ENCODE results near the gene POGLUT3.

Gene POGLUT3, protein sequence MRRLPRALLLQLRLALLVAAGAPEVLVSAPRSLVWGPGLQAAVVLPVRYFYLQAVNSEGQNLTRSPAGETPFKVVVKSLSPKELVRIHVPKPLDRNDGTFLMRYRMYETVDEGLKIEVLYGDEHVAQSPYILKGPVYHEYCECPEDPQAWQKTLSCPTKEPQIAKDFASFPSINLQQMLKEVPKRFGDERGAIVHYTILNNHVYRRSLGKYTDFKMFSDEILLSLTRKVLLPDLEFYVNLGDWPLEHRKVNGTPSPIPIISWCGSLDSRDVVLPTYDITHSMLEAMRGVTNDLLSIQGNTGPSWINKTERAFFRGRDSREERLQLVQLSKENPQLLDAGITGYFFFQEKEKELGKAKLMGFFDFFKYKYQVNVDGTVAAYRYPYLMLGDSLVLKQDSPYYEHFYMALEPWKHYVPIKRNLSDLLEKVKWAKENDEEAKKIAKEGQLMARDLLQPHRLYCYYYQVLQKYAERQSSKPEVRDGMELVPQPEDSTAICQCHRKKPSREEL

GRCh38 chr11:108498046-108498815 is at the start of gene POGLUT3:
Gene POGLUT3 (minus strand): TSS chr11:108498384. CDS start chr11:108498366, 18 bp downstream.
- peak; percentile 47 for ATAC-seq
- no peaks in the 10 kb centered on the region for H3K36me3 Mint-ChIP-seq (ENCODE audit: low read depth)
- H3K4me1 Mint-ChIP-seq, result peaks cover 18% of the 10 kb centered on the region
- no peaks in the 10 kb centered on the region for H3K27me3 Mint-ChIP-seq
- peak; percentile 53 for DNase-seq
- peak within 1 kb of the TSS; percentile 89 for H3K4me3 Mint-ChIP-seq
- H3K9me3 Mint-ChIP-seq, result no peaks in the 10 kb centered on the region
- peak within 1 kb of the TSS; percentile 96 for H3K27ac Mint-ChIP-seq

GRCh38 chr11:108545909-108546501 is 47.8 kb upstream of the POGLUT3 start:
- Mint-ChIP-seq H3K4me1 (no peaks in the 10 kb centered on the region), H3K9me3 (no peaks in the 10 kb centered on the region), H3K4me3 (no peak overlapping the region), H3K27me3 (no peaks in the 10 kb centered on the region), H3K36me3 (ENCODE audit: low read depth) (no peaks in the 10 kb centered on the region), H3K27ac (no peak overlapping the region)
- no peak for ATAC-seq
- no peak for DNase-seq

DNA sequence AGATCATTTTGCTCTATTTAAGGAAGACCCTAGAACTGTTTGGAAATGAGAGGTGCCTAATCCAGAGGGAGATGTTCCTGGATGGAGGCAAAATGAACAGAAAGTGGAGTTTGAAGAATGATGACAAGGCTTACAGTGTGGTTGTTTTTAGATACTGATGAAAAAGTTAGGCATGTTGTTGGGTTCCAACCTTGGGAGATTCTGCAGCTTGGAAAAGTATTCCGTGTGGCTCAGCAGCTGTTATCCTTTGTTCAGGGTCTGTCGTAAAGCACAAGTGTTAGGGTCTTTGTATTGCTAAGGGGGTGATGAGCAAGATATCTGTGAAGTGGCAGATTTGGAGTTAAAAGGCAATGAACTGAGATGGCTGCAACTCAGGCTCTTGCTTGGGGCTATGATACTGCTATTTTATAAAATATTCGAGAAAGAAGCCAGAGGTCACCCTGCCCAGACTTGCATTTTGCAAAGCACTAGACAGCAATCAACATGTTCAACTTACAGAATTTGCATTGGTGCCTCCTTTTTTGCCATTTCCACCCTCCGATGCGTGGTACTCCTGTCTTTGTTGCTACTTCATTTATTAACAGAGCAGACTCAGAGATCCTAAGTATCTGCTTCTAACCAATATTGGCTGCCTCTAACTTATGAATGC is 45.3 kb upstream of the POGLUT3 start:
- no peaks in the 10 kb centered on the region for H3K9me3 Mint-ChIP-seq
- H3K27ac Mint-ChIP-seq, result no peak overlapping the region
- H3K4me1 Mint-ChIP-seq, result no peaks in the 10 kb centered on the region
- H3K4me3 Mint-ChIP-seq, result no peak overlapping the region
- no peaks in the 10 kb centered on the region for H3K36me3 Mint-ChIP-seq (ENCODE audit: low read depth)
- H3K27me3 Mint-ChIP-seq, result no peaks in the 10 kb centered on the region
- no peak for ATAC-seq
- no peak for DNase-seq

DNA sequence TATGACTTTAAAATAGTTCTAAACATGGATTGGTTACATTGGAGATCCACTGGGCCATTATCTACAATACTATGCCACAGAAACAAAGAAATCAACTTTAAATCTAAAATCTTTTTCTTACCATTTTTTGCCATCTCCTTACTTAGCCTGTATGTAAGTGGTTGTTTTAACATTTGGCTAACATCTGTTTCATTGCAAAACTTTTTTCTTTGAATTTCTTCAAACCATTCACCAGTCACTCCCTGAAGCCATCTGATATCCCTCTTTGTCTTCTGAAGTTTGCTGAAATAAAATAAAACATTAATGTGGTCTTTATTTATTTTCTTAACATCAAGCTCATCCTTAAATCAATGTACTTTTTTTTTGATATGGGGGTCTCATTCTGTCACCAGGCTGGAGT is 43.3 kb upstream of the POGLUT3 start:
- no peak overlapping the region for H3K4me3 Mint-ChIP-seq
- ATAC-seq, result no peak

GRCh38 chr11:108538502-108538901 is 40.3 kb upstream of the POGLUT3 start:
- no peak overlapping the region for H3K27ac Mint-ChIP-seq
- H3K9me3 Mint-ChIP-seq, result no peaks in the 10 kb centered on the region
- H3K27me3 Mint-ChIP-seq, result no peaks in the 10 kb centered on the region
- no peaks in the 10 kb centered on the region for H3K4me1 Mint-ChIP-seq
- H3K36me3 Mint-ChIP-seq (ENCODE audit: low read depth), result no peaks in the 10 kb centered on the region
- ATAC-seq (no peak), DNase-seq (no peak)
- H3K4me3 Mint-ChIP-seq, result no peak overlapping the region

More for the DNA sequence above, 43.3 kb upstream of the POGLUT3 start:
- no peak for DNase-seq
- Mint-ChIP-seq H3K36me3 (ENCODE audit: low read depth) (no peaks in the 10 kb centered on the region), H3K4me1 (no peaks in the 10 kb centered on the region), H3K9me3 (no peaks in the 10 kb centered on the region), H3K27ac (no peak overlapping the region), H3K27me3 (no peaks in the 10 kb centered on the region)

- no peak for DNase-seq
- H3K27ac Mint-ChIP-seq, result no peak overlapping the region
- H3K9me3 Mint-ChIP-seq, result no peaks in the 10 kb centered on the region
- ATAC-seq, result no peak
- H3K4me1 Mint-ChIP-seq, result no peaks in the 10 kb centered on the region
- H3K36me3 Mint-ChIP-seq (ENCODE audit: low read depth), result no peaks in the 10 kb centered on the region
- H3K27me3 Mint-ChIP-seq, result no peaks in the 10 kb centered on the region
- H3K4me3 Mint-ChIP-seq, result no peak overlapping the region
Measured at GRCh38 chr11:108538022-108538424, 39.8 kb upstream of the POGLUT3 start.

DNA sequence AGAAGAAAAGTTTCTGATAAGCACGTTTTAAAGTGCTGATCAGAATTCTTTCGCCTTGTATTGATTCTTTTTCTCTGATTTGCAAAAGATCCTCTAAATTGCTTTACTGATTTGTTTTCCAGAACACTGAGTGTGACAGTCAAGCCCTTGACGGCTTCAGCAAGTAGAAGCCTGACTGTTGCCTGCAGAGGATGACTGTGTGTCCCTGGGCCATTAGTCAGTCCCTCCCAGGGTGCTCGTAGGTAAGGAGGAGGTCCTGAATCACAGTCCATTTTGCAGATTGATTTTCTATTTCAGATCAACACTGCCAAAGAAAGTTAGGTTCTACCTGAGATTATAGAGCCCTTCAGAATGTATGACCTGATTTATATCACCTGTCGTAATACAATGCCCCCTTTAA is 38.6 kb upstream of the POGLUT3 start:
- DNase-seq (no peak), ATAC-seq (no peak)
- H3K4me1 Mint-ChIP-seq, result no peaks in the 10 kb centered on the region
- peak overlapping the region; percentile 14 for H3K27ac Mint-ChIP-seq
- no peaks in the 10 kb centered on the region for H3K27me3 Mint-ChIP-seq
- no peak overlapping the region for H3K4me3 Mint-ChIP-seq
- no peaks in the 10 kb centered on the region for H3K9me3 Mint-ChIP-seq
- no peaks in the 10 kb centered on the region for H3K36me3 Mint-ChIP-seq (ENCODE audit: low read depth)

DNA sequence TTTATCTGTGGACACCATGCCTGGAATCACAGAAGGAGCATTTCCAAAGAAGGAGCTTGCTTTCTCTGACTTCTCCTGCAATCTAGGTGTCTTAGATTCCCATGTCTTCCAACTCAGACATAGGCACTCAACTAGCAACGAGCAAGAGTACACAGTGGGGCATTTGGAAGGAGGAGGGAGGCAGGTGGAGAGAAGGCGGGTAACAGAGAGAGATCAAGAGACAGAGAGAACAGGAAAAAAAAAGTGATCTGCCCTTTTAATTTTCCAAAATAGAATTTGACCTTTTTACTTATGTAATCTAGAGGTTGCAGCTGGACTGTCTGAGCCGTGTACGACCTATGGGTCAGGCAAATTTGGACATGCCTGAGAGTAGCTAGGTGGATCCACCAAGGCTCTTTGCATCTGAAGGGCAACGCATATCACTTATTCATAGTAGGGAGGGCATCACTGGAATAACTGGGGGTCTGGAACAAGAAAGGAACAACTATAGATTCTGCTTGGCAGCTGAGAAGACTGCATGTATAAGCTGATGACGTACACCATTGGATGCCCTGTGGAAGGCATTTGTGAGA is 37.3 kb upstream of the POGLUT3 start:
- Mint-ChIP-seq H3K4me3 (no peak overlapping the region), H3K27ac (no peak overlapping the region), H3K36me3 (ENCODE audit: low read depth) (no peaks in the 10 kb centered on the region), H3K9me3 (no peaks in the 10 kb centered on the region), H3K4me1 (no peaks in the 10 kb centered on the region), H3K27me3 (no peaks in the 10 kb centered on the region)
- DNase-seq (no peak), ATAC-seq (no peak)

GRCh38 chr11:108534274-108534882 is 36.2 kb upstream of the POGLUT3 start:
- Mint-ChIP-seq H3K4me1 (no peaks in the 10 kb centered on the region), H3K9me3 (no peaks in the 10 kb centered on the region), H3K27ac (no peak overlapping the region), H3K36me3 (ENCODE audit: low read depth) (no peaks in the 10 kb centered on the region), H3K27me3 (no peaks in the 10 kb centered on the region), H3K4me3 (no peak overlapping the region)
- ATAC-seq, result no peak
- DNase-seq, result no peak

GRCh38 chr11:108530426-108530825 is 32.2 kb upstream of the POGLUT3 start:
- Mint-ChIP-seq H3K27me3 (no peaks in the 10 kb centered on the region), H3K4me1 (no peaks in the 10 kb centered on the region), H3K36me3 (ENCODE audit: low read depth) (no peaks in the 10 kb centered on the region), H3K9me3 (no peaks in the 10 kb centered on the region), H3K27ac (no peak overlapping the region), H3K4me3 (no peak overlapping the region)
- ATAC-seq (no peak), DNase-seq (no peak)

GRCh38 chr11:108527382-108527781 is 29.2 kb upstream of the POGLUT3 start:
- Mint-ChIP-seq H3K27me3 (no peaks in the 10 kb centered on the region), H3K4me1 (no peaks in the 10 kb centered on the region)
- DNase-seq, result no peak

GRCh38 chr11:108525161-108525560 is 27.0 kb upstream of the POGLUT3 start:
- DNase-seq, result no peak
- Mint-ChIP-seq H3K4me3 (no peak overlapping the region), H3K9me3 (no peaks in the 10 kb centered on the region), H3K36me3 (ENCODE audit: low read depth) (no peaks in the 10 kb centered on the region), H3K4me1 (no peaks in the 10 kb centered on the region), H3K27ac (no peak overlapping the region), H3K27me3 (no peaks in the 10 kb centered on the region)
- no peak for ATAC-seq

More at GRCh38 chr11:108527382-108527781, 29.2 kb upstream of the POGLUT3 start:
- H3K36me3 Mint-ChIP-seq (ENCODE audit: low read depth), result no peaks in the 10 kb centered on the region
- ATAC-seq, result no peak
- no peak overlapping the region for H3K27ac Mint-ChIP-seq
- no peak overlapping the region for H3K4me3 Mint-ChIP-seq
- no peaks in the 10 kb centered on the region for H3K9me3 Mint-ChIP-seq

- Mint-ChIP-seq H3K27me3 (no peaks in the 10 kb centered on the region), H3K4me1 (no peaks in the 10 kb centered on the region), H3K36me3 (ENCODE audit: low read depth) (no peaks in the 10 kb centered on the region), H3K9me3 (no peaks in the 10 kb centered on the region), H3K4me3 (no peak overlapping the region), H3K27ac (no peak overlapping the region)
- ATAC-seq (no peak), DNase-seq (no peak)
Measured at GRCh38 chr11:108524422-108524821, 26.2 kb upstream of the POGLUT3 start.

DNA sequence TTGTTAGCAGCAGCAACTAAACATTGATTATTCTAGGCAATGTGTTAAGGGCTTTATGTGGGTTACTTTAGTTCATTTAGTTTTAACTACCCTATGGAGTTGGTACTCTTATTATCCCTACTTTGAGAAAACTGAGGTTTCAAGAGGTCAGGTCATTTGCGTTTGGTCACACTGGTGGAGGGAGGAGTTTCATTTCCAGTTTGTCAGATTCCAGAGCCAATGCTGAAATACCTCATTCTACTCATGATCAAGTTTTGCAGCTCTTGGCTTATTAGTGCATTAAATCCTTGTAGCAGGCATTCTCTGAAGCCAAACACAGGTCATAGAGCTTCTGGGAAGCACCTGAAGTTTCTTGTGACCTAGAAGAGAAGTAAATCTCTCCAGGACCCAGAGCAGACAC is 24.1 kb upstream of the POGLUT3 start:
- ATAC-seq, result no peak
- no peaks in the 10 kb centered on the region for H3K4me1 Mint-ChIP-seq

More for the DNA sequence above, 24.1 kb upstream of the POGLUT3 start:
- Mint-ChIP-seq H3K27me3 (no peaks in the 10 kb centered on the region), H3K9me3 (no peaks in the 10 kb centered on the region), H3K4me3 (no peak overlapping the region), H3K36me3 (ENCODE audit: low read depth) (no peaks in the 10 kb centered on the region), H3K27ac (no peak overlapping the region)
- DNase-seq, result no peak
